HG03342 (cell line): ENCODE results near the gene HGFAC.

Experiments
- ATAC-seq: cut with Tn5 transposase; IDR thresholded peaks from one replicate; pipeline ENCODE4 v1.9.1; 2021; ENCODE audit warnings: mild to moderate bottlenecking, moderate library complexity; ENCODE audit not compliant: unreplicated experiment

Gene HGFAC

DNA sequence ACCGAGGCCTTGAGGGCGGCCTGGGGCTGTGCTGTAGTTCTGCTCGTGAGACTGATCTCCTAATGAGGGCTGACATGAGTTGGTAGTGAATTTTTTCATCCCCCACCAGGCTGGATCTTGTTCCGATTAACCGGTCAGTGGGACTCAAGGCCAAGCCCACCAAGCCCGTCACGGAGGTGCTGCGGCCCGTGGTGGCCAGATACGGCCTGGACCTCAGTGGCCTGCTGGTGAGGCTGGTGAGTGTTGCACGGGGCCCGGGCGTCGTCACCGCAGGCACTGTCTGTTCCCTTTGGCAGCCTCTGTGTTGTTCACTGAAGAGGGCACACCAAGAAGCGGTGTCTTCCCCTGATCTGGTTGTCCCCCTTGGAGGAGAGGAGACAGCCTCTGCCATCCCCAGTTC is 18.4 kb upstream of the HGFAC start:
- ATAC-seq, result no peak

DNA sequence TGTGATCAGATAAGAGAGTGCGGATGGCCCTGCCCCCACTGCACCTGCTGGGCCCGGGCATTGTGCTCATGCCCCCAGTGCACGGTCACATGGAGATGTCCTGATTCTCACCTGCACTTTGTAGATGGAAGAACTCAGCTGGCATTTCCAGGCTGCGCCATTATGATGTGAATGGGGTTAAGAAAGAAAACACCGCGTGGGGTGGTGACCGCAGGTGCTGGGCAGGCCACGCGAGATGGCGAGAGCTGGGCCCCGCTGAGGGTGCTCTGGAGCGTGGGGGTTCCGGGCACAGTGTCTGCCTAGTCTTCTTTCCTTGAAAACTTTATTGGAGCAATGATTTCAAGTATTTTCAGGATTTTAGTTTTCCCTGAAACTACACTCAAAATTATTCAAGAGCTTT is 17.8 kb upstream of the HGFAC start:
- no peak for ATAC-seq

DNA sequence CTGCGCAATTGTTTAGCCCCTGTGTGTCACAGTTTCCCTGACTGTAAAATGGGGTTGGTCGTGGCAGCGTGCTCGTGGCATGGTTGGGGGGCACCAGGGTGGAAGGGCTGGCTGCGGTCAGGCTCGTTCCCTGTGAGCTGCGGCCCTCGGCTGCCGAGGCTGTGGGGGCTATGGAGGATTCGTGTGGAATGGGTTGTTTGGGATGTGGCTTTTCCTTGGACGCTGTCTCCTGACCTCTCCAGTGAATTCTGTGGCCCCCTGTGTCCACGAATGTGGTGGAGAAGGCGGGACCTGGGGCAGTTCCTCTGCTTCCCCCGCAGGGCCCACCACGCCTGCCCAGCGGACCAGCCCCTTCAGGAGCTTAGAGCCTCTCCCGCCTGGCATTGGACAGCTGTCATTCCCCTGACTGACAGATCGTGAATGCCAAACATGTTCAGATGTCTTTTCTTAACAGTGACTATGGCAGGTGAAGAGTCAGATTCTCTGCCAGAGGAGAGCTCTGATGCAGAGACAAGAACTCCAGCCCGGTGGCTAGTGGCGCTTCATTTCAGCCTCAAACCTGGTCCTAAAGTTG is 17.2 kb upstream of the HGFAC start:
- ATAC-seq, result no peak

DNA sequence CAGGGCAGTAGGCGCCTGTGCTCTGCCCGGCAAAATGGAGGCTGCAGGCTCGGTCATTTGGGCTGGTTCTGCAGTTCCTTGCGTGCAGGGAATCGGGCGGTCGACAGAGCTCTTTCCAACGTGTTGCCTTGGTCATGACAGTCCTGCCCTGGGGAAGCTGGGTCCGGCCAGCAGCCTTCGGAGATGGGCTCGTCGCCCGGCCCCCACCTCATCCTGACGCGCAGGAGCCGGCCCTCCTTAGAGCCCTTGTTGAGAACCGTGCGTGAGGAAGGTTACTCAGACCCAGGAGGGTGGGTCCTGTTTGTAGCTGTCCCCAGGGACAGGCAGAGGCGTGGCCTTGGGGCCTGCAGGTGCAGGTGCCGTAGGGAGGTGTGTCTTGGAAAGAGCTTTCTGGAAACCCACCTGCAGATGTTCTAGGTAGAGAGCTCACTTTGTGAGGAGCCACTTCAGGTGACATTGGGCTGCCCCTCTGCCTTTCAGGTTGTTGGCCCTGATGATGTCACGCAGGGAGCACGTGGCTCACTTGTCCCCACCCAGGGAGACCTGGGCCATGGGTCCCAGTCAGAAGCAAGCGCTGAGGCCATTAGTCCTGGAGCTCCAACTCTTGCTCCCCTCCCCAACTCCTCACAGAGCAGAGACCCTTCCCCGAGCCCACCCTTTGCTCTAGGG is 15.2 kb upstream of the HGFAC start:
- ATAC-seq, result no peak

DNA sequence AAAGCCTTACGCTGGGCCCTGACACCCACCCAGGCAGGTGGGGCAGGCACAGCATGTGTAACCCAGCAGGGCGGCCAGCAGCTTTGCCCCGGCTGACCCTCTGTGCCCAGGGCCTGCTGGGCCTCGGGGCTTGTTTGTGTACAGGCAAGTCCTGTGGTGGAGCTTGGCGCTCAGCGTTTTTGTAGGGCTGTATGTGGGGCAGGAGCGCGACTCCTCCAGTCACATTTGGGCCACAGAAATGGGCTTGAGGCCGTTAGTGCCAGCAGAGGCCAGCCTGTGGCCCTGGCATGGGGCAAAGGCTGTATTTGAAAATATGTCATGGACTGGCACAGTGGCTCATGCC is 14.7 kb upstream of the HGFAC start:
- no peak for ATAC-seq

DNA sequence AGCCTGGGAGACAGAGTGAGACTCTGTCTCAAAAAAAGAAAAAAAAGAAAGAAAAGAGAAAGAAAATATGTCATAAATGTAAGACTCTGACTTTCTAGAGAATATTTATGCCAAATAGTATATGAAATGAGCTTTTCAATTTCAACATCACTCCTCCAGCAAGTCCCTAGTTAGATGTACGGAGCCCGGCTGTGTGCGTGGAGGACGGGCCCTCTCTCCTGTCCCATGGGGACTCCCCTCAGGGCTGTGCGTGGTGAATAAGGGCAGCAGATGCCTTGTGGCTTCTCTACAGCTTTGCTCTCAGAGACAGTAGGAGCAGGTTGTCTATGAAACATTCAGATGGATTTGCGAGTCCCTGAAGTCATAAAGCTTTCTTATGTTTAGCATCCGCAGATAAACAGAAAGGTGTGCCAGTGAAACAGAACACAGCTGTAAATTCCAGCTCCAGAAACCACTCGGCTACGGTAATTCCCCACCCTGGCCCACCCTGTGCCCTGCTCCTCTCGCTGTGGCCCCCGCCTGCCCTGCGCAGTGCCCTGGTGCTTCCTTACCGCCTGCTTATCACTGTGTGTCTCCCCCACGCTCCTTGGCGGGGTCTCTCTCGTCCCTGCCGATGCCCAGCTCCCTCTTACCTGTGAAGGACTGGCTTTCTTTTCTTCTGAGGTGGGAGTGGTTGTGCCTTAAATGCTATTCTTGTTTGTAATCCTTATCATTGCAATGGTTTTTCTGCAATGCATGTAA is 13.9 kb upstream of the HGFAC start:
- ATAC-seq, result no peak

DNA sequence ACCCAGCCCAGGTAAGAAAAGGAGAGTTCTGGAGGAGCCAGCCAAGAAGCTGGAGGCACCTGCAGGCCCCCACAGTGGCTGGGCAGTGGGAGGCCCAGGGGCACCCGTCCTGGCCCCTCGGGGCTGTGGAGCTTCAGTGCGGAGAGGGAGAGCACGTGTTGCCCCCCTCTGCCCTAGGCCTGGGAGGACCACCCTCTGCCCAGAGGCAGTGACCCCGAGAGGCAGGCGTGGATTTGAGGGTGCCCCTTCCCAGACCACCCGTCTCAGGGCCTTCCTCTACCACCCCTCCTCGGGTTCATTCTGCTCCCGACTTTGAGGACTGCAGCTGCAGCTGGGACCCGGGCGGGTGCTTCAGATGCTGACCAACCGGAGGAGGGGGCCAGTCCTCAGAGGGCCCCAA is 12.1 kb upstream of the HGFAC start:
- no peak for ATAC-seq

DNA sequence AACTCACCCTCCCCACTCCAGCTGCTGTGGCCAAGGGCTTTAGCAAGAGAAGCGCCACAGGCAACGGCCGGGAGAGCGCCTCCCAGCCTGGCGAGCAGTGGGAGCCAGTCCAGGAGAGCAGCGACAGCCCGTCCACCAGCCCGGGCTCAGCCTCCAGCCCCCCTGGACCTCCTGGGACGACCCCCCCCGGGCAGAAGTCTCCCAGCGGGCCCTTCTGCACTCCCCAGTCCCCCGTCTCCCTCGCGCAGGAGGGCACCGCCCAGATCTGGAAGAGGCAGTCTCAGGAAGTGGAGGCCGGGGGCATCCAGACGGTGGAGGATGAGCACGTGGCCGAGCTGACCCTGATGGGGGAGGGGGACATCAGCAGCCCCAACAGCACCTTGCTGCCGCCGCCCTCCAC is 11.2 kb upstream of the HGFAC start:
- no peak for ATAC-seq

DNA sequence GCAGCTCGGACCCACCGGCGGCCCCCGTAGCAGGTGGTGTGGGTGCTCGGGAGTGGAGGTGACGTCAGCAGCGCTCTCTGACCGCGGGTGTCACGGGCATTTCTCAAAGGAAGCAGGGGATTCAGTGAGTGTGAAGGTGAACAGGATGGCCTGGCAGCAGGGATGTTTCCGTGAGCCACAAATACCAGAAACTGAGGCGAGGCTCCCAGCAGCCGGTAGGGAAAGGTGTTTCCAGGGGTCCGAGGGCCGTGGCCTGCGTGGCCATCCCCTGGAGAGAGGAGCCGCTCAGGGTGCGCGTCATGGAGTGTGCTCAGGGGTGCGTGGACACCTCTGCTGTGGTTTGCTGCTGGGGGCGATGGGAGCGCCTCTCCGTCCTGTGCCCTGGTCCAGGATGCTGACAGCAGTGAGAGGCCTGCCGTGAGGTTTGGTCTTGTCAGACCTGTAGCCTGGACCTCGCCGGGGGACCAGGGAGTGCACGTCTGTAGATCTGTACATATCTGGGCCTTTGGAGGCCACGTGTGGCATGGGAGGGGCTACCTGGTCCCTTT is 10.2 kb upstream of the HGFAC start:
- ATAC-seq, result no peak

DNA sequence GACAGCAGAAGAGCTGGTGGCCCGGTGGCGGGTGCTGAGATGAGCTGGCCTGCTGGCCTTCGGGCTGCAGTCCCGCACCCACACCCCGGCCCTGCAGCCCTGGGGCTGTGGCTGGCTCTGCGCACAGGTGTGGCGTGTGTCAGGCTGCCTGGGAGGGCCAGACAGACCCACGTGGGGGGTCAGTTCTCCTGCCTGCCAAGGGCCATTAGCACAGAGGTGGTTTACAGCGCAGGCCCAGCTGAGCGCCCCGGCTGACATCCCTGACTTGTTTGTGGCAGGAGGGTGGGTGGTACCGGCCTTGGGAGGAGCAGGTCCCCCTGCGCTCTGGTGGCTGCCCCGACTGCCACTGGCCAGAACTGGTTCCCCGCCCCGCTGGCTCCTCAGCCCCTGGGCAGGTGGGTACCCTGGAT is 9.4 kb upstream of the HGFAC start:
- no peak for ATAC-seq

DNA sequence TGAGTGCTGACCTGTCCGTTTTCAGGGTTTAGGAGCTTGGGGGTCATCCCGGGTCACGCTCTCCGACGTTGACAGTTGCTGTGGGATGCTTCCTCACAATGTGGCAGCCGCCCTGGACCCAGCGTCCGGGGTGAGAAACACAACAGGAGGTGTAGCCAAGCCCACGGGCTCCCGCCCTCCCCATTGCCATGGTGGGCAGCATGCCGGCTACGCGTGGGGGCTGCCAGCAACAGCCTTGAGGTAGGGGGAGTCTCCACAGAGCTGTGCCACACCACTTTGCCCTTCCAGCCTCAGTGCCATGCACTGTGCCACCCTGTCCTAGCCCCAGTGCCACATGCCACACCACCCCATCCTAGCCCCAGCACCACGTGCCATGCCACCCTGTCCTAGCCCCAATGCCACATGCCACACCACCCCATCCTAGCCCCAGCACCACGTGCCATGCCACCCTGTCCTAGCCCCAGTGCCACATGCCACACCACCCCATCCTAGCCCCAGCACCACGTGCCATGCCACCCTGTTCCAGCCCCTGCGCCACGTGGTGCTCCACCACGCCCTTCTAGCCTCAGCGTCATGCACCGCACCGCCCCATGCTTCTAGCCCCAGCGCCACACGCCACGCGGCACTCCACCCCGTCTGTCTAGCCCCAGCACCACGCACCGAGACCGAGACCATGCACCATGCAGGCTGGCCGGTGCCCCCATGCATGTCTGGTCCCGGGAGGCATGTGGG is 8.5 kb upstream of the HGFAC start:
- no peak for ATAC-seq

DNA sequence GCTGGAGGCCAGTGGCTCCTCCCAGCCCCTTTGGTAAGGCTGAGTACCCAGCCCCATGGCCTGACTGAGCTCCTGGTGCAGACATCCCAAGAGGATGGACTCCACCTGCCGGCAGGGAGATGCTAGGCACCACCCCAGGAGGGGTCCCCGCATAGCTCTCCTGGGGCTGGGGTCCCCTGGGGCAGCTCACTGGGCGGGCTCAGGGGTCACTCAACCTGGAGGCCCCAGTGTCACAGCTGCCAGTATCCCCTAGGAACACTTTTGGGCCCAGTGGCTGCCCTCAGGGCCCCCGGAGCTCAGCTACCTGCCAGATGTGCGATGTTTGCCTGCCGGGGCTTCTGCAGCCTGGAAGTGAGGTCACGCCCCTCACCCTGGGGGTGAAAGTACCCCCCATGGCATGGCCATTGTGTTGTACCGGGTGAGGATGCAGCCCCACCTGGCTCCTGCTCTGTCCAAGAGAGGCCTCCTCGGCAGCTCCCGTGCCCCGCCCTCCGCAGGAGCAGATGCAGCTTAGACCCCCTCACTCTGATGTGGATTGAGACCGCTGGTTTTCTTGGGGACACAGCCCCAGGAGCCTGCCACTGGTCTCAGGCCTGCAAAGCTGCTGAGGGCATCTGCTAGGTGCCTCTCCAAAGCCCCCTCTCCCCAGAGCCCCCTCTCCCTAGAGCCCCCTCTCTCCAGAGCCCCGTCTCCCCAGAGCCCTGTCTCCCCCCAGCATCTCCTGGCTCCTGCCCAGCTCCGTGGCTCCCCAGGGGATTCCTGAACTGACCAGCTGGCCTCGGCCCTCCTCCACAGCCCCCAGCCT is 6.7 kb upstream of the HGFAC start:
- ATAC-seq, result no peak

DNA sequence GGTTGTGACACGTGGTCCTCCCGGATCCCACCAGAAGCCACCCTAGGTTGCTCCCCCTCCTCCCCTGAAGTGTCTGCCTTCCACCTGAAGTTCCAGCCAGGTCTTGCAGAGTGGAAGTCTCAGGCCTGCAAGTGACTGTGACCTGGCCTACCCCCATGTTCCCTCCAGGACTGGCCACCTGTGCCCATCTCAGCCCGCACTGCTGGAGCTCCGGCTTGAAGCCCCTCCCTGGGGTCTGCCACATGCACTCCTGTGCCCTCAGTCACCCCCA is 6.1 kb upstream of the HGFAC start:
- ATAC-seq, result no peak

DNA sequence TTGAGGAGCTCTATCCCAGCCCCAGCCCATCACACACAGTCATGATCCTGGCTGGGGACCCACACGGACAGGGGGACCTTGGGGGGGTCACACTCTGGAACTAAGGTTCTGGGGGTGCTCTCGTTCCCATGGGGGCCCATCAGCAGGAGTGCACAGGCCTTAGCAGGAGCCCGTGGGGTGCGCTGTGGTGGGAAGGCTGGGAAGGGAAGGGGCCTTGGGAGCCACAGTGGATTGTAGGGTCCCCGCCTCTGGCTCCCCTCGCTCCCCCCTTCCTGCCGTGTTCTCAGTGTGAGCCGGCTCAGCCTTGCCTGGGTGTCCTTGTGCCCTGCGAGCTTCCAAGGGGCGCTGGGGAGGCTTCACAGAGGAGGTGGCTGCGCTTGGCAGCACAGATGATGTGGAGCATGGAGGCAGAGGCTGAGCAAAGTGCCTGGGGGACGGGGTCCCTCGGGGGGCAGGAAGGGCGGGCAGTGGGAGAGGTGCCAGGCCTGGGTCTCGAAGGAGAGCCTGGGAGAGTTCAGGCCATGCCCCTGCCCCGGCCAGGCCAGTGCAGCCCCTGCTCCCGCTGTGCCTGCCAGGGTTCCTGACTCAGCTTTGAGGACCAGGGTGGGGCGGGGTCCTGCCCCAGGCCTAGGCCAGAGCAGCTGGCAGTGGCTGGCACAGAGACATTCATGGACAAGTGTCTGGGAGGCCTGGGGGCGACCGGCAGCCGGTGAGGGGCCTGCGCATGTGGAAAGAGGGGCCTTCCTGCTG is 5.5 kb upstream of the HGFAC start:
- no peak for ATAC-seq

DNA sequence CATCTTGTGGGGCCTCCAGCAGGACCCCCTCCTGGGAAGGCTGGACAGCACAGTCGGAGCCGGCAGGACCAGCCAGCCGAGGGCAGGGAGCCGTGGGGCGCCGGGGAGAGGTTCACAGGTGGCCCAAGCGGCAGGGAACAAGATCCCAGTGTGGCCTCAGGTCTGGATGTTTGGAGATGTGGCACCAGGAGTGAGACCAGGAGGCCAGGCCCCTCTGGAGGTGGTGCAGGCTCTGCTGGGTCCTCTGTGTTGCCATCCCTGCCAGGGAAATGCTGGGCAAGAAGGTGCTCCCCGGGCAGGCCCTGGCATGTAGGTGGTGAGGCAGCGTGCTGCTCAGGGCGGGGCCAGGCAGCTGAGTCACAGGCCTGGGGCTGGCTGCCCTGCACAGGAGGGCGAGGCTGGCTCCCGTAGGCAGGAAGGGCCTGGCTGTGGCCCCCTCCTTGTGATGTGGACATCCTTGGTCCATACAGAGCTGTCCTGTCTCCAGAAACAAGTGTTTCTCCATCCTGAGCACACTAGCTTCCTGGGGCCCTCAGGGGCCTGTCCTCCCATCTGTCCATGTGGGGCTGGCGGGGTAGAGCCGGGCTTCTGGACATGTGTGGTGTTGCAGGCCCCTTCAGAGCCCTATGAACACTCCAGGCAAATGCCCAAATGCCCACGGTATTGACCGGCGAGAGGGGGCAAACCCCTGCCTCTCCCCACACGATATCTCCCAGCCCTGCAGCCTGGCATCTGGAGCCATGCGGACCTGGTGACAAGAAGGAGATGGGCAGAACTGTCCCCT is 4.8 kb upstream of the HGFAC start:
- no peak for ATAC-seq

DNA sequence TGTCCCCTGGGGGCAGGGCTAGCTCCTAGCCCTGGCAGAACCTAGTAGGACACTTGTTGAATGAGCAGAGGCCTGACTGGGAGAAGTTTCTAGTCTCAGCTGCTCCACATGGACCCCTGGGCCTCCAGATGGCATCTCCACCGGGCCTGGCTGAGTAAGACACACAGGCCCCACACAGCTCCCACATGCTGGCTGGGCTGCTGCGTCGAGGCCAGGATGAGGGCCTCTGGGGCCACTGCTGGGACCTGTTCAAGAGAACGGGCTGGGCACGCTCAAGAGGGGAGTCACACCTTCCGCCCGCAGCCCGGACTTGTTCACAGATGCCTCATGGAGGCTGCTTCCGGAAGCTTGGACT is 4.2 kb upstream of the HGFAC start:
- no peak for ATAC-seq

DNA sequence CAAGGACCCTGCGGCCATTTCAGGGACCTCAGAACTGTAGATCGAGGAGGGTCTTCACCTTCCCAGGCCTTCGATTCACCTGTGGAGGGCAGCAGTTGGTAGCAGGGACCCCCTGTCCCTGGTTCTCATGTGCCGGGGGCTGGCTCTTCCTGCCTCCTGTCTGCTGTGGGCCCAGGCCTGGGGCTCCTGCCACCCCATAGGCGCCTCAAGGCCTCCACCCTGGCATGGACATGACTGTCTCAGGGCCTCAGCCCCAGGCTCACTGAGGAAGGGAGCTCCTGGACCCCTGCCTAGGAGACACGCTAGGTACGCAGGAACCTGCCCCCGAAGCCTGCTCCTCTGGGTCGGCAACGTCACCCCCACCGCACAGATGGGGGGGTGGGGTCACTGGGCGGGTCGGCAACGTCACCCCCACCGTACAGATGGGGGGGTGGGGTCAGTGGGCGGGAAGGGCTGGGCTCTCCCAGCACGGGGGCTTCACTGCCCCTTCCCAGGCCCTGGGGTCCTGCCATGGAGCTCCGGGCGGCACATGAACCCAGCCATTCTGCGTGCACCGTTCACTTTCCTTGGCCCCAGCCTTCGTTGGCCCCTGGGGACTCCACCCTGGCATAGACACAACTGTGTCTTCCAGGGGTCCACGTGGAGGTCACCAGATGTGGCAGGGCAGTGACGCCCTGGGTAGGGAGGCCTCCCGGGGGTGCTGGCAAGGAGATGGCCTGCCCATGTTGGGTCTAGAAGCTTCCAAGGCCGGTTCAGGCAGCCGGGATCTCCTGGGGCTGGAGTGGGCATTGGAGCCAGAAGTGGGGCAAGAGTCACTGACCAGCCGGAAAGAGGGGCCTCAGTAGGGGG is 3.5 kb upstream of the HGFAC start:
- no peak for ATAC-seq

DNA sequence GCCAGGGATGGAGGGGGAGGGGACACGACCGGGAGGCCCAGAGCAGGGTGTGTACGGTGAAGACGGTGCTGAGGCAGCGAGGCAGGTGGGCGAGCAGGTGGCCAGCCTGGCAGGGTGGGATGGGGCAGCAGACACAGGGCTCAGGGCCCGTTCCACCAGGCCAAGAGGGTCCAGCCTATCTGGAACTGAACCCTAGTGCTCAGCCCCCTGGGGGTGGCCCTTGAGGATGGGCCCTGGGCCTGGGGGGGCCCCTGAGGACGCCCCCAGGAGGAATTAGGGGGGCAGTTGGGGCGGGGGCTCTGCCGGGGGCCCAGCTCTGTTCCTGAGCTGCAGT is 3.0 kb upstream of the HGFAC start:
- ATAC-seq, result no peak

DNA sequence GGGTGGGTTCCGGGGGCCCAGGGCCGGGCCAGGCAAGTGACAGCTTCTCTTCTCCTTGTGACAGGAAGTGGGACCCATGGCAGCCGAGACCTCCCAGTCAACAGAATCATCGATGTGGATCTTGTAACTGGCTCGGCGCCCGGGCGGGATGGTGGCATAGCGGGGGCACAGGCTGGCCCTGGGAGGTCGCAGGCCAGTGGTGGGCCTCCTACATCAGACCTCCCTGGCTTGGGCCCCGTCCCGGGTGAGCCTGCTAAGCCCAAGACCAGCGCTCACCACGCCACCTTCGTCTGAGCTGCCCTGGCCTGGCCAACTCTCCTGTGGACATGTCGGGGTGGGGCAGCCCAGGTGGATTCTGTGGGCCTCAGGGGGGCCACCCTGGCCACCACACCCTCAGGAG is 2.4 kb upstream of the HGFAC start:
- ATAC-seq, result no peak
